Activated T-helper 1 cell treated with anti-CD3 and anti-CD28 coated beads, Interleukin-12 subunit alpha, Interleukin-12 subunit beta, Interleukin-2, Interleukin-4 antibody, amounts not matched to agents 30 ng/mL and 10 ng/mL and 1 ng/mL, durations not matched to agents 14 hours and 24 hours and 36 hours (primary cell): ENCODE measurements around the gene SLC6A7. TPM values are rescaled to one million over a fixed set of nuclear protein-coding genes. Genes with fewer than 3 reads are reported as not detected.

ENCODE experiments used
- DNase-seq: peaks from one replicate; pipeline ENCODE4 v3.0.0; 2021; ENCODE audit warnings: low spot score
- H3K27ac Mint-ChIP-seq: one replicate; pipeline ENCODE4 v1.8.0; 2021; ENCODE audit warnings: mild to moderate bottlenecking, mixed read lengths
- H3K27me3 Mint-ChIP-seq: one replicate; pipeline ENCODE4 v1.8.0; 2022; ENCODE audit warnings: mild to moderate bottlenecking, moderate library complexity, mixed read lengths; ENCODE audit not compliant: insufficient read depth
- H3K36me3 Mint-ChIP-seq: one replicate; pipeline ENCODE4 v1.8.0; 2021; ENCODE audit warnings: low read depth, mixed read lengths
- H3K4me1 Mint-ChIP-seq: one replicate; pipeline ENCODE4 v1.8.0; 2021; ENCODE audit warnings: low read depth, mixed read lengths
- H3K4me3 Mint-ChIP-seq: one replicate; pipeline ENCODE4 v1.8.0; 2021; ENCODE audit warnings: mild to moderate bottlenecking, moderate library complexity, mixed read lengths
- H3K9me3 Mint-ChIP-seq: one replicate; pipeline ENCODE4 v1.8.0; 2021; ENCODE audit warnings: mixed read lengths
- intact Hi-C: fragments of 100-400 bp; cut with micrococcal nuclease; formaldehyde crosslinking; loops from one replicate; pipeline ENCODE4 v1.15.1; 2024
- total RNA-seq: library from RNA; stranded (reverse); gene quantifications from 2 replicates; pipeline ENCODE4 v1.2.3, GENCODE V29; 2022

The SLC6A7 gene
- total RNA-seq, 1 donor from 2014 or later = not detected

DNA sequence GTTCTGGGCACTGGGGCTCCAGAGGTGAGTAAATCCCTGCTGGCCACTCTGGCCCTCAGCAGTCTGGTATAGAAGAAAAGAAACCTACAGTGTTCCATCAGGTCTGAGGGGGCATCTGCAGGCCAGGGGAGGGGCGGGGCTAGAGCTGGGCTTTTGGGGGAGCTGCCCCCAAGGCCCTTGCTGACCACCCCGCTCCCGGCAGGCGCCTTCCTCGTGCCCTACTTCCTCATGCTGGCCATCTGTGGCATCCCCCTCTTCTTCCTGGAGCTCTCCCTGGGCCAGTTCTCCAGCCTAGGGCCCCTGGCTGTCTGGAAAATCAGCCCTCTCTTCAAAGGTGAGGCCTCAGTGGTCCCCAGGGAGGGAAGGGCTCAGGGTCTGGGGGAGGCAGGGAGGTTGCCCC, 6.7 kb downstream of the SLC6A7 start:
- Mint-ChIP-seq H3K9me3 (no peaks in the 10 kb centered on the region), H3K4me3 (no peak overlapping the region), H3K36me3 (no peaks in the 10 kb centered on the region), H3K27me3 (peaks cover 13% of the 10 kb centered on the region), H3K27ac (no peak overlapping the region), H3K4me1 (no peaks in the 10 kb centered on the region)
- intact Hi-C loops = no loop called here
- no peak for DNase-seq

DNA sequence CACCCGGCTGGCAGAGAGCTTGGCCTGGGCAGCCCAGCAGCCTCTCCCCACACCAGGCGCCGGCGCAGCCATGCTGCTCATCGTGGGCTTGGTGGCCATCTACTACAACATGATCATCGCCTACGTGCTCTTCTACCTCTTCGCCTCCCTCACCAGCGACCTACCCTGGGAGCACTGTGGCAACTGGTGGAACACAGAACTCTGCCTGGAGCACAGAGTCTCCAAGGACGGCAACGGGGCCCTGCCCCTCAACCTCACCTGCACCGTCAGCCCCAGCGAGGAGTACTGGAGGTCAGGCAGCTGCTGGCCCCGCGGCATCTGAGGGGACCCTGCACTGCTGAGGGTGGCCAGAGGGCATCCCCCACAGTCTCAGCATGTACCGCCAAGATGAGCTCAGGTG, 7.1 kb downstream of the SLC6A7 start:
- Mint-ChIP-seq H3K36me3 (no peaks in the 10 kb centered on the region), H3K4me1 (no peaks in the 10 kb centered on the region), H3K27ac (no peak overlapping the region), H3K4me3 (no peak overlapping the region), H3K27me3 (peaks cover 13% of the 10 kb centered on the region), H3K9me3 (no peaks in the 10 kb centered on the region)
- no peak for DNase-seq
- intact Hi-C loops = no loop called here

DNA sequence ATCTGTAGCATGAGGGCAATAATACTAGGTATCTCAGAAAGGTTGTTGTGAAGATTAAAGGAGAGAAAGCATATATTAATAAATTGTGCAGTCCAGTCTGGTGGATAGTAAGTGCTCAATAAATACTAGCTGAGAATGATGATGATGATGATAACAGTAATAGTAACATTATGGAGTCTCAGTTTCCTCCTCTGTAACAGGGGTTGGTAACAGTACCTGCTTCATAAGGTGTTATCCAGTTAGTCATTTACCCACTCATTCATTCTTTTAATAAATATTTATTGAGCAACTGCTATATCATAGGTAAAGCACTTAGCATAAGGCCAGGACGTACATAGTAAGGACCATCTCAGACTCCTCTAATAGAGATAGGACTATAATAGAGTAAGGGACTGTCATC, 7.6 kb downstream of the SLC6A7 start:
- peaks cover 10% of the 10 kb centered on the region for H3K27me3 Mint-ChIP-seq
- H3K9me3 Mint-ChIP-seq = no peaks in the 10 kb centered on the region
- H3K4me3 Mint-ChIP-seq = no peak overlapping the region
- intact Hi-C loops = no loop called here
- no peak overlapping the region for H3K27ac Mint-ChIP-seq
- no peaks in the 10 kb centered on the region for H3K4me1 Mint-ChIP-seq
- DNase-seq = no peak
- no peaks in the 10 kb centered on the region for H3K36me3 Mint-ChIP-seq

DNA sequence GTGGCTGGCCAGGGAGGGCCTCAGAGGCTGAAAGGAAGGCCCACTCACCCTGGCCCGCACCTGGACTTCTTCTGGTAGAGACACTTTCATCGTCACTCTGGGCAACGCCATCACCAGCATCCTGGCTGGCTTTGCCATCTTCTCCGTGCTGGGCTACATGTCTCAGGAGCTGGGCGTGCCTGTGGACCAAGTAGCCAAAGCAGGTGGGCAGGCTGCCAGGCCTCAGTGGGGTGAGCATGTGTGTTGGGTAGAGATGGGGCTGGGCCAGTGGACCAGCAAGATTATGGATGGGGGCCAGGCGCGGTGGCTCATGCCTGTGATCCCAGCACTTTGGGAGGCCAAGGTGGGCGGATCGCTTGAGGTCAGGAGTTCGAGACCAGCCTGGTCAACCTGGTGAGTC, 12.6 kb downstream of the SLC6A7 start:
- Mint-ChIP-seq H3K27ac (no peak overlapping the region), H3K36me3 (no peaks in the 10 kb centered on the region), H3K27me3 (peaks cover 5% of the 10 kb centered on the region), H3K9me3 (no peaks in the 10 kb centered on the region), H3K4me3 (no peak overlapping the region), H3K4me1 (no peaks in the 10 kb centered on the region)
- intact Hi-C loops = no loop called here
- DNase-seq = no peak

DNA sequence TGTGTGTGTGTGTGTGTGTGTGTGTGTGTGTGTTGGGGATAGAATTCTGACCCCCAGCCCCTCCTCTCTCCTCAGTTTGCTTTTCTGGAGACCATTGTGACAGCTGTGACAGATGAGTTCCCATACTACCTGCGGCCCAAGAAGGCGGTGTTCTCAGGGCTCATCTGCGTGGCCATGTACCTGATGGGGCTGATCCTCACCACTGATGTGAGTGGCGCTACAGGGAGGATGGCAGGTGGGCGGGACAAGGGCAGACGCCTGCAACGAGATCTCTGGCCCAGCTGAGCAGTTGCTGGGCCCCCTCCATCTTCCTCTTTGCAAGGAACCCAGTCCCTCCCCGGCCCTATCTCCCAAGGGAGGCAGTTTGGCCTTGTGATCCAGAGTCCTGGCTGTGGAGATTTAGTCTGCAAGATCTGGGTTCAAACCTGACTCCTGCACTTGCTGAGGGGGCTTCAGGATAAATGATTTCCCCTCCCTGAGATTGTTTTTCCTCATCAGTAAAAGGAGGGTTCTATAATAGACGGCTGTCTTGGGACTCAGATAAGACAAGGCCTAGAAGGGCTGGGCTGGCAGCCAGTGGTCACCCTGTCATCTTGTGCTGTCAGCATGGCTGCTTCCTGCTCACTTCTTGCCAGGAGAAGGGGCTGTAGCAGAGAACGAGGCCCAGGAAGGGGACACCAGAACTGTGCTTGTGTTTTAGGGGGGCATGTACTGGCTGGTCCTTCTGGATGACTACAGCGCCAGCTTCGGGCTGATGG, 14.1 kb downstream of the SLC6A7 start:
- H3K36me3 Mint-ChIP-seq = no peaks in the 10 kb centered on the region
- H3K4me3 Mint-ChIP-seq = no peak overlapping the region
- H3K4me1 Mint-ChIP-seq = peaks cover 4% of the 10 kb centered on the region
- no peak overlapping the region for H3K27ac Mint-ChIP-seq
- DNase-seq = no peak
- H3K9me3 Mint-ChIP-seq = no peaks in the 10 kb centered on the region
- intact Hi-C loops = no loop called here
- peaks cover 13% of the 10 kb centered on the region for H3K27me3 Mint-ChIP-seq

DNA sequence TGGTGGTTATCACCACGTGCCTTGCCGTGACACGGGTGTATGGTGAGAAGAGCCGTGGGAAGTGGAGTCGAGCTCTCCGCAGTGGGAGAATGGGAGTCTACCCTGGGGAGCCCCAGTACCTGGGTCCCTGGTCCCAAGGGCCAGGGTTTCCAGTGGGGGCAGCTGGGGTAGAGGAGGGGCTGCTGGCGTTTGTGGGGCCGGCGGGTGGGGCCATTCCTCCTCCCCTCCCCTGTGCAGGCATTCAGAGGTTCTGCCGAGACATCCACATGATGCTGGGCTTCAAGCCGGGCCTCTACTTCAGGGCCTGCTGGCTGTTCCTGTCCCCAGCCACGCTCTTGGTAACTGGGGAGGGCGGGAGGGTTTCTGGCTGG, 14.7 kb downstream of the SLC6A7 start:
- Mint-ChIP-seq H3K36me3 (no peaks in the 10 kb centered on the region), H3K9me3 (no peaks in the 10 kb centered on the region), H3K27me3 (peaks cover 17% of the 10 kb centered on the region), H3K27ac (no peak overlapping the region), H3K4me1 (peaks cover 9% of the 10 kb centered on the region), H3K4me3 (no peak overlapping the region)
- intact Hi-C loops = no loop called here
- DNase-seq = no peak

DNA sequence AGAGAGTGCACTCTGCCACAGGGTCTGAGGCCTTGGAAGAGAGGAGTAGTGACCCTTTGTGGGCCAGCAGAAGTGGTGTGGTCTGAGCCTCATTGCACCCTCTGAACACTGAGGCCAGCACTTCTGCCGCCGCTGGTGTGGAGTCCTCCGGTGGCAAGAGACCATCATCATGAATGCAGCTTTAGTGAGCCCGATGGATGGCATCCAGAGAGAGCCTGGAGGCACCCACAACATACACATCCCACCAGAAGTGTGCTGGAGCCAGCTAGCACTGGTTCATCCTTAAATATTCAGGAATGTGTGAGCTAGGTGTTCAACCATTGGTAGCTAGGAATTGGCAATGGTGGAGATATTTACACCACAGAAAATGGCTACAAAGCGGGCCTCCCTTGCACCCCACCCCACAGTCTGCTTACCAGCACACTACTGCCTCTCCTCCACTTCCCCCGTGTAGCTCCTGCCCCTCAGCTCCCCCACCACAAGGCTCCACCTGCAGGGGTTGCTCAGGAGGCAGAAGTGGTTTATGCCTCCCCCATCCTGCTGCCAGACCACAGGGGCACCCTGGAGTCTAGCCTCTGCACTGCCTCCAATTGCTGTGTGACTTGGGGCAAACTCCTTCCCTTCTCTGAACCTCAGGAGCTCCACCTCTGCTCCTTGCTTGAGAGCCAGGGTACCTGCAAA, 16.4 kb downstream of the SLC6A7 start:
- no peak for DNase-seq
- Mint-ChIP-seq H3K4me1 (peaks cover 9% of the 10 kb centered on the region), H3K9me3 (no peaks in the 10 kb centered on the region)

DNA sequence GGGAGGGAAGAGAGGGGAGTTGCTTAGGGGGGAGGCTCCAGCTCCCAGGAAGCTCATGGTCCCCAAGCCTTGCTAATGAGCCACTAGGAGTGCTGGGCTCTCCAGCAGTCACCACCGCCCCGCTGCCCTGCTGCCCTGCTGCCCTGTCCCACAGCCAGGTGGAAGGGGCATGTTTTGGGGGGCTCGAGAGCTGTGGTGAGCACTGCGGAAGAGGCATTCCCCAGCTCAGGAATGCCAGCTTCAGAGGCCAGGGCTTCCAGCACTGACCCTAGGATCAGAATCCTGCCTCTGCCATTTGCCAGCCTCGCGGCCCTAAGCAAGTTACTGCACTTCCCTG, 16.9 kb downstream of the SLC6A7 start:
- intact Hi-C loops = no loop called here
- Mint-ChIP-seq H3K27ac (no peak overlapping the region), H3K27me3 (peaks cover 16% of the 10 kb centered on the region), H3K9me3 (no peaks in the 10 kb centered on the region), H3K4me1 (peaks cover 9% of the 10 kb centered on the region), H3K4me3 (no peak overlapping the region), H3K36me3 (no peaks in the 10 kb centered on the region)
- DNase-seq = no peak

More for the DNA sequence above, 16.4 kb downstream of the SLC6A7 start:
- intact Hi-C loops = no loop called here
- Mint-ChIP-seq H3K4me3 (no peak overlapping the region), H3K27ac (no peak overlapping the region), H3K27me3 (peaks cover 16% of the 10 kb centered on the region), H3K36me3 (no peaks in the 10 kb centered on the region)

DNA sequence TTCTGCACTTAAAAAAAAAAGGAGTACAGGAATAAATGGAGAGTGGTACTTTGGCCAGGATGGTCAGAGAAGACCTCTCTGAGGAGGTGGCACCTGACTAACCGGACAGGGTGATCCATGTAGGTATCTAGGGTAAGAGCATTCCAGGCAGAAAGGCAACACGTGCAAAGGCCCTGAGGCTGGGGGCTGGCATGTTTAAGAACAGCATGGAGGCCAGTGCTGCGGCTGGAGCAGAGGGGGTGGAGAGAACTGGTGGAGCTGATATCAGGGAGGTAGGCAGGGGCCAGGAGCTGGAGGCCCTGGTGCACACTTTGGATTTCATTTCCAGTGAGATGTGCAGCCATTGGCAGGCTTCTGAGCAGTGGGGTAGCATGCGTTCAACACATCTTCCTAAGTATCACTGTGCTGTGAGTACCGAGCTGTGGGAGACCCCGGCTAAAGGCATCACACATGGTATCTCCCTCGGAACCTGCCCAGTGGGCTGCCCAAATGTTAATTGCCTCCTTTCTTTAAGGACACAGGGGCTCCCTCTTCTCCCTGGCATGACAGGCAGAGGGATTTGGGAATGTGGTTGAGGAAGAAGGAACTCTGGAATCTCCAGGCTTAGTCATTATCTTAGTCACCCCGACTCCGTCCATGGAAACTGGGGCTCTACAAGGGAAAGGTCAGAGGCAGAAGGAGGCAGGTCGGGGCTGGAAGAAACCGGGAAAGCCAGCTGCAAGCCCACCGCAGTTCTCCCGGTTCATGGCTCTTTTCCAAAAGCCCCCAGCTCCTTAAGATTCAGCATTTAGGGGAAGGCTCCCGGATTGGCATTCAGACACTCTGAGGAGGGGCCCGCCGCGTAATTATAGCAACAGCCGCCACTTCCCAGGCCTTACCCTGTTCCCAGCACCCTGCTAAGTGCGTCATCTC, 18.6 kb downstream of the SLC6A7 start:
- Mint-ChIP-seq H3K4me3 (no peak overlapping the region), H3K27me3 (peaks cover 20% of the 10 kb centered on the region), H3K9me3 (no peaks in the 10 kb centered on the region), H3K36me3 (no peaks in the 10 kb centered on the region), H3K27ac (no peak overlapping the region), H3K4me1 (peaks cover 9% of the 10 kb centered on the region)
- no peak for DNase-seq
- intact Hi-C loops = no loop called here

DNA sequence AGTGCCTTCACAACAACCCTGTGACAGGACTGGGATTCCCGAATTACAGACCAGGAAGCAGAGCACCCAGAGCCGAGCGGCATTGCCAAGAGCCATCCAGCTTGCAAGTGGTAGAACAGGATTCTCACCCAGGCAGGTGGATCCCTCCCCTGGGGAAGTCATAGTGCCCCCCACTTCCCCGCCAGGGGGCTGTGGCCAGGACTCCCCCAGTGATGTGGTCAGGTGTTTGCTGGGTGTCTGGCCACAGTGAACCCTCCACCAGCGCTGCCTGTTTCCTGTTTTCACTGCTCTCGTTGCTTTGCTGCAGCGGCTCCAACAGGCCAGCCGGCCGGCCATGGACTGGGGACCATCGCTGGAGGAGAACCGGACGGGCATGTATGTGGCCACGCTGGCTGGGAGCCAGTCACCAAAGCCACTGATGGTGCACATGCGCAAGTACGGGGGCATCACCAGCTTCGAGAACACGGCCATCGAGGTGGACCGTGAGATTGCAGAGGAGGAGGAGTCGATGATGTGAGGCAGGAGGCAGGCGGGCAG, 19.3 kb downstream of the SLC6A7 start:
- DNase-seq = no peak
- H3K4me1 Mint-ChIP-seq = peaks cover 9% of the 10 kb centered on the region
- no peaks in the 10 kb centered on the region for H3K9me3 Mint-ChIP-seq
- H3K27me3 Mint-ChIP-seq = peaks cover 25% of the 10 kb centered on the region
- no peaks in the 10 kb centered on the region for H3K36me3 Mint-ChIP-seq
- no peak overlapping the region for H3K4me3 Mint-ChIP-seq
- intact Hi-C loops = no loop called here
- no peak overlapping the region for H3K27ac Mint-ChIP-seq

DNA sequence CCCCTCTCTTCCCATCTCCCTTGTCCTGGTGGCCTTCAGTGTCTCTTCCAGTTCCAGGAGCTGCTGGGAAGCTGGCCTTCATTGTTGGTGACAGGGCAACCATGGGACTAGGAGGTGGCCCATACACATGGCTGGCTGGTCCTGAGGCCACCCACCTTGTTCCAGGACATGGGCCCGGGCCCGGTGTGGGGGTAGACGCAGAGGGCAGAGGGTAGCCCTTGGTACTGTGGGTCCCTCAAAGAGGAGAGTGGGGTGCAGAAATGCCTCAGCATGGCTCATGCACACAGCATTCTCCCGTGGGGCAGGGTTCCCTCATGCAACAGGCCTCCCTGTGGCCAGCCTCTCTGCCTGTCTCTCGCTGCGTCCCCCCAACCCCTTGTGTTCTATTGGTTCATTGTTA, 20.8 kb downstream of the SLC6A7 start:
- H3K27ac Mint-ChIP-seq = no peak overlapping the region
- H3K36me3 Mint-ChIP-seq = no peaks in the 10 kb centered on the region

DNA sequence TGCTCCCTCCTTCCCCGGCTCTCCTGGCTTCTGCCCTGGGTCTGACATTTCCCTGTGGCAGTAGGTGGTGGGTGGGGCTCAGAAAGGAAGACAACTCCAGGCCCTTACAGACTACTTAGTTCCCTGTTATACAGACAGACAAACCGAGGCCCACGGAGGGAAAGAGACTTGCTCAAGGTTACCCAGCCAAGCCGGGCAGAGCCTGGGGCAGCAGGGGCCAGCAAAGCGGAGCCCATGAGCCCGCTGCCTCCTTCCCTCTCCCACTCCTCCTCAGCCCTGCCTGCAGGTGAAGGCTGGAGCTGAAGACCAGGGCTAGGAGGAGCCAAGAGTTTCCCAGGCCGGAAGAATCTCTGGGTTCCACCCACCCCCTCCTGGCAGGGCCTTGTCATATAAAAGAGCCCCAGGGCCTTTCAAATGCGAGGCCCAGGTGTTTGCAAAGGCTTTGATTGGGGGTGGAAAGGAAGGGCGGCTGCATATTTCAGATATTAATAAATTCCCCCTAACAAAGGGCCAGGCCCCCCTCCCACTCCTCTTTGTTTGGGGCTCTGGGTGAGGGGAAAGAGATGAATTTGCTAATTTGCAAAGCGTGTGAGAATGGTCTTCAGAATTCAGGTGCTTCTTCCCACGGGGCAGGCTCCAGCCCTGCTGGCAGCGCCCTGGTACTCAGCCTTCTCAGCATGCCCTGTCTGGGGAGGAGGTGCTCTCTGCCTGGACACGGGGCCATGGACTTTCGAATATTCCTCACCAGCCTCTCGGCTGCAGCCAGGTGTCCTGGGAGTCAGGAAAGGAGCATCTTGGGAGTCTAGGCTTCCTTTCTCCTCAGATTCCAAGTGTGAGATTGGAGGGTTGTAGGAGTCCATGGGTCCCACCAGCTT, 21.5 kb downstream of the SLC6A7 start:
- Mint-ChIP-seq H3K27me3 (peaks cover 25% of the 10 kb centered on the region), H3K27ac (no peak overlapping the region), H3K4me3 (no peak overlapping the region), H3K36me3 (no peaks in the 10 kb centered on the region), H3K4me1 (peaks cover 9% of the 10 kb centered on the region), H3K9me3 (no peaks in the 10 kb centered on the region)
- no peak for DNase-seq
- intact Hi-C loops = no loop called here

More for the DNA sequence above, 20.8 kb downstream of the SLC6A7 start:
- no peaks in the 10 kb centered on the region for H3K9me3 Mint-ChIP-seq
- no peak overlapping the region for H3K4me3 Mint-ChIP-seq
- no peak for DNase-seq
- intact Hi-C loops = no loop called here
- H3K4me1 Mint-ChIP-seq = peaks cover 9% of the 10 kb centered on the region
- peaks cover 25% of the 10 kb centered on the region for H3K27me3 Mint-ChIP-seq
